GM23338 (cell line): Measurements from ENCODE around the gene NFKBIA. TPM values are rescaled to one million over a fixed set of nuclear protein-coding genes. Genes with fewer than 3 reads are reported as not detected.

Experiments used
- ATAC-seq: fragments of 200-7000 bp; cut with Tn5 transposase; 3 replicates; pipeline ENCODE4 v1.9.1; 2020
- DNase-seq: peaks from one replicate; pipeline ENCODE4 v3.0.0-alpha.2; 2015; ENCODE audit warnings: low spot score
- H2AFZ ChIP-seq: fragments of 200-600 bp; sonication (generic); 2 replicates; pipeline ENCODE4 v1.8.0; 2016; ENCODE audit warnings: antibody characterized with exemption, mild to moderate bottlenecking, moderate library complexity
- H3F3A ChIP-seq: fragments of 200-600 bp; sonication (generic); replicated peaks from 2 replicates; pipeline ENCODE4 v1.8.0; 2017; ENCODE audit warnings: antibody characterized with exemption, mixed run types, low read depth
- H3K27ac ChIP-seq: fragments of 200-600 bp; sonication (generic); 2 replicates; pipeline ENCODE4 v1.6.1; 2016; ENCODE audit warnings: low read depth
- H3K27me3 ChIP-seq: fragments of 200-600 bp; sonication (generic); 2 replicates; pipeline ENCODE4 v1.8.0; 2016; ENCODE audit warnings: mild to moderate bottlenecking, mixed run types, moderate library complexity; ENCODE audit not compliant: insufficient read depth
- H3K36me3 ChIP-seq: fragments of 200-600 bp; sonication (generic); 2 replicates; pipeline ENCODE4 v1.8.0; 2016; ENCODE audit warnings: mild to moderate bottlenecking; ENCODE audit not compliant: insufficient read depth
- H3K4me1 ChIP-seq: fragments of 200-600 bp; sonication (generic); 2 replicates; pipeline ENCODE4 v1.8.0; 2016; ENCODE audit warnings: mild to moderate bottlenecking, moderate library complexity; ENCODE audit not compliant: insufficient read depth
- H3K4me2 ChIP-seq: fragments of 200-600 bp; sonication (generic); 2 replicates; pipeline ENCODE4 v1.7.1; 2017; ENCODE audit warnings: mixed run types
- H3K4me3 ChIP-seq: fragments of 200-600 bp; sonication (generic); 2 replicates; pipeline ENCODE4 v1.6.1; 2016; ENCODE audit warnings: mixed run types
- H3K79me2 ChIP-seq: fragments of 200-600 bp; sonication (generic); replicated peaks from 2 replicates; pipeline ENCODE4 v1.8.0; 2017; ENCODE audit warnings: mild to moderate bottlenecking; ENCODE audit not compliant: insufficient read depth
- H3K9me2 ChIP-seq: fragments of 200-600 bp; sonication (generic); 2 replicates; pipeline ENCODE4 v1.8.0; 2017; ENCODE audit not compliant: insufficient read depth
- H4K20me1 ChIP-seq: fragments of 200-600 bp; sonication (generic); replicated peaks from 2 replicates; pipeline ENCODE4 v1.8.0; 2017; ENCODE audit warnings: mild to moderate bottlenecking; ENCODE audit not compliant: insufficient read depth
- H3K27ac Mint-ChIP-seq: 2 replicates; pipeline ENCODE4 v1.8.0; 2020; ENCODE audit warnings: inconsistent platforms, mild to moderate bottlenecking, moderate library complexity, mixed read lengths
- H3K27me3 Mint-ChIP-seq: 3 replicates; pipeline ENCODE4 v1.8.0; 2022; ENCODE audit warnings: low read depth, mild to moderate bottlenecking, moderate library complexity, mixed read lengths, inconsistent platforms; ENCODE audit not compliant: insufficient read depth, poor library complexity
- H3K36me3 Mint-ChIP-seq: 3 replicates; pipeline ENCODE4 v1.8.0; 2021; ENCODE audit warnings: low read depth, mild to moderate bottlenecking, inconsistent platforms, moderate library complexity, mixed read lengths
- H3K4me1 Mint-ChIP-seq: 3 replicates; pipeline ENCODE4 v1.8.0; 2020; ENCODE audit warnings: mild to moderate bottlenecking, inconsistent platforms, mixed read lengths
- H3K4me3 Mint-ChIP-seq: 3 replicates; pipeline ENCODE4 v1.8.0; 2021; ENCODE audit warnings: moderate library complexity, mild to moderate bottlenecking, inconsistent platforms, mixed read lengths
- H3K9me3 Mint-ChIP-seq: 3 replicates; pipeline ENCODE4 v1.8.0; 2020; ENCODE audit warnings: moderate library complexity, mild to moderate bottlenecking, inconsistent platforms, mixed read lengths
- CTCF ChIP-seq, 2 experiments: fragments of 200-600 bp in 1 of 2; sonication (generic) in 1 of 2; conservative IDR thresholded peaks; 2 replicates each; pipeline versions ENCODE4 v1.5.1 to v1.6.1; 2016 to 2017; ENCODE audit warnings: antibody characterized with exemption in 2 of 2, low read depth in 2 of 2, mild to moderate bottlenecking in 2 of 2, moderate library complexity in 1 of 2
- ETS1 ChIP-seq: IDR thresholded peaks from 2 replicates; pipeline ENCODE4 v1.6.1; 2016; ENCODE audit warnings: antibody characterized with exemption
- EZH2phosphoT487 ChIP-seq: fragments of 200-600 bp; sonication (generic); IDR thresholded peaks from one replicate; pipeline ENCODE4 v1.8.1; 2018; ENCODE audit warnings: antibody characterized with exemption; ENCODE audit not compliant: unreplicated experiment
- NANOG ChIP-seq: IDR thresholded peaks from 2 replicates; pipeline ENCODE4 v1.6.1; 2016; ENCODE audit warnings: antibody characterized with exemption, borderline replicate concordance
- POLR2AphosphoS5 ChIP-seq: IDR thresholded peaks from 2 replicates; pipeline ENCODE4 v1.6.1; 2016; ENCODE audit warnings: antibody characterized with exemption, low read depth
- REST ChIP-seq: IDR thresholded peaks from one replicate; pipeline ENCODE4 v1.6.1; 2018; ENCODE audit warnings: antibody characterized with exemption; ENCODE audit not compliant: unreplicated experiment
- STAT1 ChIP-seq: IDR thresholded peaks from one replicate; pipeline ENCODE4 v1.6.1; 2016; ENCODE audit warnings: antibody characterized with exemption; ENCODE audit not compliant: unreplicated experiment
- ZNF462 ChIP-seq: fragments of 250-450 bp; sonication (Bioruptor Pico); IDR thresholded peaks from 2 replicates; pipeline ENCODE4 v1.5.0; 2020; ENCODE audit warnings: mild to moderate bottlenecking, moderate library complexity
- polyA plus RNA-seq: library from polyadenylated mRNA; unstranded; fragments of >200 nt; fragmentation: Nextera tagmentation; extraction: Ambion mirVana; gene quantifications from 2 replicates; pipeline ENCODE4 v1.2.1, GENCODE V29; 2016
- total RNA-seq: library from RNA; depleted of rRNA; stranded (reverse); fragments of >200 nt; shearing (Covaris generic); gene quantifications from 2 replicates; pipeline ENCODE4 v1.2.3, GENCODE V29; 2014

NFKBIA gene
- total and polyA plus RNA-seq, 2 experiments from 2014 or later = 33.4 to 41.3 TPM

GRCh38 chr14:35446450-35446849, 41.9 kb upstream of the NFKBIA start (continued):
- TF ChIP-seq ZNF462 (CRISPR knock-in tag) = no peak

- Mint-ChIP-seq H3K4me1 (no peaks in the 10 kb centered on the region), H3K36me3 (no peaks in the 10 kb centered on the region), H3K9me3 (no peaks in the 10 kb centered on the region), H3K4me3 (no peak overlapping the region), H3K27me3 (peaks cover 2% of the 10 kb centered on the region), H3K27ac (no peak overlapping the region)
- Histone ChIP-seq H3K79me2 (no peaks in the 10 kb centered on the region), H3K27ac (no peak overlapping the region), H3K27me3 (no peaks in the 10 kb centered on the region), H3K36me3 (no peaks in the 10 kb centered on the region), H3K4me2 (no peak overlapping the region), H3K4me1 (no peaks in the 10 kb centered on the region), H4K20me1 (no peaks in the 10 kb centered on the region), H2AFZ (no peak overlapping the region), H3F3A (no peaks in the 10 kb centered on the region), H3K4me3 (no peak overlapping the region), H3K9me2 (peaks cover 6% of the 10 kb centered on the region)
- no peak for DNase-seq
- TF ChIP-seq REST (no peak), POLR2AphosphoS5 (no peak), STAT1 (no peak), CTCF (conservative IDR thresholded peaks at IDR 0.05; ENCODE audit: low read depth in 2 of 2) (no peak), NANOG (no peak), EZH2phosphoT487 (no peak), ETS1 (no peak)
- ATAC-seq = no peak
Measured at GRCh38 chr14:35444104-35444503, 39.6 kb upstream of the NFKBIA start.
